Vagina (tissue), 2 donors: ENCODE data around the gene TMPRSS4. TPM values are rescaled to one million over a fixed set of nuclear protein-coding genes. Genes with fewer than 3 reads are reported as not detected.
A peak's percentile ranks its signal among the peaks of the same experiment; 100 is the strongest.

Source experiments
- DNase-seq, 2 donors: peaks; one replicate each; pipeline ENCODE4 v3.0.0-alpha.2; 2017; ENCODE audit errors: extremely low spot score in 2 of 2
- H3K27ac ChIP-seq: fragments of 200-600 bp; sonication (generic); one replicate; pipeline ENCODE4 v1.5.1; 2019
- H3K27me3 ChIP-seq: fragments of 200-600 bp; sonication (generic); one replicate; pipeline ENCODE4 v1.5.1; 2019
- H3K36me3 ChIP-seq, 2 donors: fragments of 200-600 bp; sonication (generic); one replicate each; pipeline ENCODE4 v1.5.1; 2017 to 2019
- H3K4me1 ChIP-seq: fragments of 200-600 bp; sonication (generic); one replicate; pipeline ENCODE4 v1.5.1; 2019
- H3K4me3 ChIP-seq, 2 donors: fragments of 200-600 bp; sonication (generic); 1 replicate in 1 of 2; 2 replicates in 1 of 2; pipeline ENCODE4 v1.5.1; 2016 to 2019
- H3K9me3 ChIP-seq: fragments of 200-600 bp; sonication (generic); one replicate; pipeline ENCODE4 v1.5.1; 2019
- CTCF ChIP-seq, 3 experiments: fragments of 450-650 bp in 2 of 3; fragments of 200-600 bp in 1 of 3; sonication (generic) in 1 of 3; IDR thresholded peaks; one replicate each; pipeline ENCODE4 v1.5.1; 2017 to 2019; ENCODE audit warnings: antibody characterized with exemption in 3 of 3, mild to moderate bottlenecking in 2 of 3, moderate library complexity in 2 of 3
- POLR2A ChIP-seq, 2 donors: fragments of 450-650 bp; IDR thresholded peaks; one replicate each; pipeline ENCODE4 v1.6.1; 2017; ENCODE audit warnings: antibody characterized with exemption in 2 of 2, mild to moderate bottlenecking in 2 of 2, moderate library complexity in 2 of 2
- POLR2AphosphoS5 ChIP-seq, 2 donors: sonication (generic); formaldehyde crosslinking; IDR thresholded peaks; one replicate each; pipeline ENCODE4 v1.9.0; 2017; ENCODE audit warnings: antibody characterized with exemption in 2 of 2, mild to moderate bottlenecking in 2 of 2, low read depth in 1 of 2; ENCODE audit not compliant: insufficient read depth in 1 of 2
- intact Hi-C: fragments of 100-400 bp; cut with DNase I; formaldehyde crosslinking; loops from one replicate; pipeline ENCODE4 v1.15.1; 2023
- total RNA-seq: library from RNA; depleted of rRNA; stranded (reverse); fragments of >200 nt; gene quantifications from one replicate; pipeline ENCODE4 v1.2.3, GENCODE V29; 2016

TMPRSS4 gene
- total RNA-seq: 20.9 TPM

- TF ChIP-seq CTCF (IDR thresholded peaks at IDR 0.05): no peak
- TF ChIP-seq POLR2A (IDR thresholded peaks at IDR 0.05): no peak
- TF ChIP-seq POLR2AphosphoS5 (IDR thresholded peaks at IDR 0.05; ENCODE audit: insufficient read depth in 1 of 2, low read depth in 1 of 2): peak; percentile 40 to 60
- H3K4me3 ChIP-seq: no peak within 1 kb of the TSS
- H3K4me1 ChIP-seq: no peaks in the 10 kb centered on the region
- no peaks in the 10 kb centered on the region for H3K27me3 ChIP-seq
- no peaks in the 10 kb centered on the region for H3K36me3 ChIP-seq
- H3K9me3 ChIP-seq: no peaks in the 10 kb centered on the region
- H3K27ac ChIP-seq: peak within 1 kb of the TSS; percentile 59
- intact Hi-C loops: no loop called here
- DNase-seq: no peak
Measured at GRCh38 chr11:118076754-118077281, at the start of gene TMPRSS4. Gene TMPRSS4, plus strand, starts transcription at chr11:118077078. Its CDS starts 225 bp downstream, at chr11:118077303.

GRCh38 chr11:118027694-118028093 is 49.2 kb upstream of the TMPRSS4 start:
- TF ChIP-seq POLR2A (IDR thresholded peaks at IDR 0.05): no peak
- no peak for TF ChIP-seq CTCF (IDR thresholded peaks at IDR 0.05)
- no peak for TF ChIP-seq POLR2AphosphoS5 (IDR thresholded peaks at IDR 0.05; ENCODE audit: insufficient read depth in 1 of 2, low read depth in 1 of 2)
- DNase-seq: no peak
- intact Hi-C loops: no loop called here
- no peaks in the 10 kb centered on the region for H3K27me3 ChIP-seq
- H3K4me1 ChIP-seq: no peaks in the 10 kb centered on the region
- no peak overlapping the region for H3K4me3 ChIP-seq
- H3K9me3 ChIP-seq: no peaks in the 10 kb centered on the region
- H3K36me3 ChIP-seq: no peaks in the 10 kb centered on the region
- no peak overlapping the region for H3K27ac ChIP-seq

- H3K4me3 ChIP-seq: no peak overlapping the region
- no peak overlapping the region for H3K27ac ChIP-seq
- intact Hi-C loops: no loop called here
- H3K9me3 ChIP-seq: no peaks in the 10 kb centered on the region
- DNase-seq: no peak
- no peaks in the 10 kb centered on the region for H3K27me3 ChIP-seq
- no peaks in the 10 kb centered on the region for H3K4me1 ChIP-seq
- no peaks in the 10 kb centered on the region for H3K36me3 ChIP-seq
- TF ChIP-seq POLR2A (IDR thresholded peaks at IDR 0.05): no peak
Measured at GRCh38 chr11:118028626-118029025, 48.3 kb upstream of the TMPRSS4 start.

- Histone ChIP-seq H3K9me3 (no peaks in the 10 kb centered on the region), H3K4me1 (no peaks in the 10 kb centered on the region), H3K36me3 (no peaks in the 10 kb centered on the region), H3K4me3 (no peak overlapping the region), H3K27me3 (no peaks in the 10 kb centered on the region), H3K27ac (no peak overlapping the region)
- TF ChIP-seq CTCF (IDR thresholded peaks at IDR 0.05) (no peak), POLR2AphosphoS5 (IDR thresholded peaks at IDR 0.05; ENCODE audit: insufficient read depth in 1 of 2, low read depth in 1 of 2) (no peak), POLR2A (IDR thresholded peaks at IDR 0.05) (no peak)
- DNase-seq: no peak
- intact Hi-C loops: no loop called here
Measured at GRCh38 chr11:118033443-118033842, 43.4 kb upstream of the TMPRSS4 start.

- intact Hi-C loops: no loop called here
- no peak overlapping the region for H3K27ac ChIP-seq
- H3K36me3 ChIP-seq: no peaks in the 10 kb centered on the region
- H3K9me3 ChIP-seq: no peaks in the 10 kb centered on the region
- H3K4me1 ChIP-seq: no peaks in the 10 kb centered on the region
- no peak overlapping the region for H3K4me3 ChIP-seq
- H3K27me3 ChIP-seq: no peaks in the 10 kb centered on the region
- DNase-seq: no peak
- no peak for TF ChIP-seq POLR2A (IDR thresholded peaks at IDR 0.05)
- TF ChIP-seq POLR2AphosphoS5 (IDR thresholded peaks at IDR 0.05; ENCODE audit: insufficient read depth in 1 of 2, low read depth in 1 of 2): no peak
- TF ChIP-seq CTCF (IDR thresholded peaks at IDR 0.05): no peak
Measured at GRCh38 chr11:118042141-118042540, 34.7 kb upstream of the TMPRSS4 start.
